Left ventricle myocardium inferior (tissue), 1 donor: ENCODE results near the gene TBC1D22A. TPM values are rescaled to one million over a fixed set of nuclear protein-coding genes. Genes with fewer than 3 reads are reported as not detected.
"Not testable (repeated sequence)": the region's sequence is repeated elsewhere in the genome, so short reads cannot be mapped to it uniquely, and the experiment has no call there.

Experiments used
- DNase-seq: peaks from one replicate; pipeline ENCODE4 v3.0.0-alpha.2; 2020
- H3K27ac ChIP-seq: fragments of 200-600 bp; replicated peaks from 2 replicates; pipeline ENCODE4 v1.8.0; 2021
- H3K27me3 ChIP-seq: fragments of 200-600 bp; 2 replicates; pipeline ENCODE4 v1.8.0; 2021; ENCODE audit warnings: low read depth
- H3K36me3 ChIP-seq: fragments of 200-600 bp; 2 replicates; pipeline ENCODE4 v1.8.0; 2021
- H3K4me1 ChIP-seq: fragments of 200-600 bp; 2 replicates; pipeline ENCODE4 v1.8.0; 2021
- H3K4me3 ChIP-seq: fragments of 200-600 bp; 2 replicates; pipeline ENCODE4 v1.8.0; 2021; ENCODE audit warnings: mild to moderate bottlenecking, moderate library complexity
- H3K9me3 ChIP-seq: fragments of 200-600 bp; replicated peaks from 2 replicates; pipeline ENCODE4 v1.8.0; 2021
- intact Hi-C: fragments of 100-400 bp; cut with micrococcal nuclease; formaldehyde crosslinking; loops from one replicate; pipeline ENCODE4 v1.11.0; 2022
- total RNA-seq: library from RNA; stranded (reverse); fragmentation: NEBNext Ultra II Directional; extraction: Animal tissue kit (Norgen Biotek cat#: 25700); gene quantifications from one replicate; pipeline ENCODE4 v1.2.1, GENCODE V29; 2021
- TF ChIP-seq, protein P1 (sequence below): fragments of 200-600 bp; IDR thresholded peaks from 2 replicates; pipeline ENCODE4 v1.8.0; 2021; ENCODE audit warnings: antibody characterized with exemption, mild to moderate bottlenecking, borderline replicate concordance
- donor health status: DM: no; HTN: yes; CAD: no; lungs with severe emphysema.

Gene TBC1D22A
- total RNA-seq, 1 donor from 2014 or later, result 16.2 TPM

DNA sequence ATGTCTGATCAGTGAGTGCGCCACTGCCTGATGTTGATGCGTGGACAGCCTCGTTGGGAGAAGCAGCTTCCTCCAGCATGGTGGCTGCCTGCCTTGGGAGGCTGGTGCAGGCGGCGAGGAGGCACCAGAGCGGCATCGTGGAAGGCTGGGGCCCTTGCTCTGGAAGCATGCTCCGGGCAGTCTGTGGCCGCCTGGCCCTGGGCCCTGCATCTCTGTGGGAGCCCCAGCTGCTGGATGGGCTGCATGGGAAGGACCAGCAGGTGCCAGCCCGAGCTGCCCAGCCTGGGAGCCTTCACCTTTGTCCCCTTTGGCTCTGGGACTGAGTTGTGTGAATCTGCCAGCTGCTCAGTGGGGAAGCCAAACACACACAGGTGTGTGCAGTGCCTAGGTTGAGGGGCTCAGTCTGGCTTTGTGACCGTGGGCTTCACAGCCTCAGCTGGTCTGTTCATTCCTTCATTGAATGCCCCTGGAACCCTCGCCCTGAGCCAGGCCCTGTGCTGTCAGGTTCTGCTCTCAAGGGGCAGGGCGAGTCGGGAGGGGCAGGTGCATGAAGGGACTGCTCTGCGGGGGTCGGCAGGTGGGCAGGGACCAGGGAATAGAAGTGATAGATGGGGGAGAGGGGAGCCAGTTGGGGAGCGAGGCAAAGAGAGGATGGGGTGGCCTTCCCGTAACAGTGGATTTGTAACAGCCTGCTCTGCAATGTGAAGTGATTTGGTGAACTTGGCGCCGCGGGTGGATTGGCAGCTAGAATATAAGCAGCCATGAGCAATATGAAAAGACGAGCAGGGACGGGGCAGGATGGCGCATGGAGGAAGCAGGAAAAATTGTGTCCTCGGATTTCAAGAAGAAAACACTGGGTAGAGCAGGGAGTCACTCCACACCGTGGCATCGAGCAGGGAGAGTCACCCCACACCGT, 354.2 kb downstream of the TBC1D22A start:
- H3K4me3 ChIP-seq, result no peak overlapping the region
- H3K27ac ChIP-seq, result no peak overlapping the region
- H3K4me1 ChIP-seq, result no peaks in the 10 kb centered on the region
- H3K36me3 ChIP-seq, result peaks cover 8% of the 10 kb centered on the region
- H3K9me3 ChIP-seq, result no peaks in the 10 kb centered on the region
- TF ChIP-seq, protein P1, sequence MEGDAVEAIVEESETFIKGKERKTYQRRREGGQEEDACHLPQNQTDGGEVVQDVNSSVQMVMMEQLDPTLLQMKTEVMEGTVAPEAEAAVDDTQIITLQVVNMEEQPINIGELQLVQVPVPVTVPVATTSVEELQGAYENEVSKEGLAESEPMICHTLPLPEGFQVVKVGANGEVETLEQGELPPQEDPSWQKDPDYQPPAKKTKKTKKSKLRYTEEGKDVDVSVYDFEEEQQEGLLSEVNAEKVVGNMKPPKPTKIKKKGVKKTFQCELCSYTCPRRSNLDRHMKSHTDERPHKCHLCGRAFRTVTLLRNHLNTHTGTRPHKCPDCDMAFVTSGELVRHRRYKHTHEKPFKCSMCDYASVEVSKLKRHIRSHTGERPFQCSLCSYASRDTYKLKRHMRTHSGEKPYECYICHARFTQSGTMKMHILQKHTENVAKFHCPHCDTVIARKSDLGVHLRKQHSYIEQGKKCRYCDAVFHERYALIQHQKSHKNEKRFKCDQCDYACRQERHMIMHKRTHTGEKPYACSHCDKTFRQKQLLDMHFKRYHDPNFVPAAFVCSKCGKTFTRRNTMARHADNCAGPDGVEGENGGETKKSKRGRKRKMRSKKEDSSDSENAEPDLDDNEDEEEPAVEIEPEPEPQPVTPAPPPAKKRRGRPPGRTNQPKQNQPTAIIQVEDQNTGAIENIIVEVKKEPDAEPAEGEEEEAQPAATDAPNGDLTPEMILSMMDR, result no peak
- no peak for DNase-seq
- H3K27me3 ChIP-seq, result no peaks in the 10 kb centered on the region
- intact Hi-C loops, result no loop called here

DNA sequence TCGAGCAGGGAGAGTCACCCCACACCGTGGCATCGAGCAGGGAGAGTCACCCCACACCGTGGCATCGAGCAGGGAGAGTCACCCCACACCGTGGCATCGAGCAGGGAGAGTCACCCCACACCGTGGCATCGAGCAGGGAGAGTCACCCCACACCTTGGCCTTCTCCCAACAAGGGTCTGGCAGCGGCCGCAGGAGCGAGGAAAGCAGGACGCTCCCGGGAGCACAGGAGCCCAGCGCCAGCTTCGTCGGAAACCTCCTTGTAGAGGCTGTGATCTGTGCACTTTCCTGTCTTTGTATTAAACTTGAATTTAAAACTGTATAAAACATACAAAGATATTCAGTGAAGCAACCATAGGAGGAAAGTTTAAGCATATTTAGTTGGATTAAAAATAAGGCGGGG, 355.0 kb downstream of the TBC1D22A start:
- DNase-seq, H3K27me3 ChIP-seq, H3K9me3 ChIP-seq, intact Hi-C loops, H3K36me3 ChIP-seq, H3K27ac ChIP-seq, H3K4me3 ChIP-seq, H3K4me1 ChIP-seq: not testable (repeated sequence)

DNA sequence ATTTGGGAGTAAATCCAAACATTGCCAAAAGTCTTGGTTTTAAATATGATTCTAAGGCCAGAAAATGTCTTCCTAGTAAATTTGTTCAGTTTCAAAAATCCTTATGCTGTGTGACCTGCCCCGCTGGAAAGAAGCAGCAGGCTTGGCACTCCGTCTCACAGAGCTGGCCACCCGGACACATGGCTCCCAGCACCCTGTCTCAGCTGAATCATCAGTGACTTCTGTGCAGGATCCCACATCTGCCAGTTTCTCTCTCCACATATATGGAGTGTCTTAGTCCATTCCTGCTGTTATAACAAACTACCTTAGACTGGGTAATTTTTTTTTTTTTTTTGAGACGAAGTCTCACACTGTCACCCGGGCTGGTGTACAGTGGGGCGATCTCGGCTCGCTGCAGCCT, 356.7 kb downstream of the TBC1D22A start:
- intact Hi-C loops, result no loop called here
- no peak for DNase-seq
- TF ChIP-seq, protein P1, result no peak
- no peaks in the 10 kb centered on the region for H3K27me3 ChIP-seq
- H3K9me3 ChIP-seq, result no peaks in the 10 kb centered on the region
- H3K4me3 ChIP-seq, result no peak overlapping the region
- H3K4me1 ChIP-seq, result no peaks in the 10 kb centered on the region
- no peak overlapping the region for H3K27ac ChIP-seq
- H3K36me3 ChIP-seq, result no peaks in the 10 kb centered on the region

DNA sequence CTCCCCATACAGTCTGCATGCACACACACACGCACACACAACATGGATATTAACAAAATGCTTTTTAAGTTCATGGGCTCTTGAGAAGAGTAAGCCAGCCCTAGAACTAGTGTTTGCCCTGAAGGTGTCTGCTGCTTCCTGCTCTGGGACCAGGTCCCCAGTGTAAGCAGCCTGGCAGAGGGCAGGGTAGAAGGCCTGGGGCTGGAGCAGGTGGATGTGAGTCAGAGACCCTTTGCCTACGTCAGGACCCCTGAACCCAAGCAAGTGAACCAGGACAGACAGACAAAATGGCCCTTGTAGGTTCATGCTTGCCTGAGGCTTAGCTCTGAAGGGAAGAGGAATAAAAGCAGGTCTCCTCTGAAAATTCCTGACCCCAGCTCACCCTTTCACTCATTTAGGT, 357.9 kb downstream of the TBC1D22A start:
- intact Hi-C loops, result no loop called here
- TF ChIP-seq, protein P1, result no peak
- no peaks in the 10 kb centered on the region for H3K36me3 ChIP-seq
- DNase-seq, result no peak
- no peaks in the 10 kb centered on the region for H3K4me1 ChIP-seq
- no peaks in the 10 kb centered on the region for H3K27me3 ChIP-seq
- no peaks in the 10 kb centered on the region for H3K9me3 ChIP-seq
- no peak overlapping the region for H3K27ac ChIP-seq
- H3K4me3 ChIP-seq, result no peak overlapping the region

DNA sequence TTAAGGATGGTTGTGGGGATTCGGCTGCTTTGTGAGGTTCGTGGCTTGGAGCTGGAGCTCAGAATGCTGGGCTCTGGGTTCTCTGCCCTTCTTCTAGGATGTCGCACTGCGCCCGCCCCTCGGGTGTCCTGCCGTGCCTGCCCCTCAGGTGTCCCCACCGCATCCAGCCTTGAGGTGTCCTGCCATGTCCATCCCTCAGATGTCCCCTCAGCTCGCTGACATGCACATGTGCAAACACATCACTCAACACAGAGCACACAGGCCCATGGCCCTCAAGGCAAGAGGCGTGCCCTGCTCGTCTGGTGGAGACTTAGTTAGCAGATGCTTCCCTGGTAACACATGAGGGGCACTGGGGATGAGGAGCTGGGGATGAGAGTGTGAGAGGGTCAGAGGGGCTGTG, 359.3 kb downstream of the TBC1D22A start:
- no peak for DNase-seq
- Histone ChIP-seq H3K27ac (no peak overlapping the region), H3K9me3 (no peaks in the 10 kb centered on the region), H3K27me3 (no peaks in the 10 kb centered on the region), H3K4me3 (no peak overlapping the region), H3K36me3 (no peaks in the 10 kb centered on the region), H3K4me1 (no peaks in the 10 kb centered on the region)
- TF ChIP-seq, protein P1, result no peak
- intact Hi-C loops, result no loop called here

DNA sequence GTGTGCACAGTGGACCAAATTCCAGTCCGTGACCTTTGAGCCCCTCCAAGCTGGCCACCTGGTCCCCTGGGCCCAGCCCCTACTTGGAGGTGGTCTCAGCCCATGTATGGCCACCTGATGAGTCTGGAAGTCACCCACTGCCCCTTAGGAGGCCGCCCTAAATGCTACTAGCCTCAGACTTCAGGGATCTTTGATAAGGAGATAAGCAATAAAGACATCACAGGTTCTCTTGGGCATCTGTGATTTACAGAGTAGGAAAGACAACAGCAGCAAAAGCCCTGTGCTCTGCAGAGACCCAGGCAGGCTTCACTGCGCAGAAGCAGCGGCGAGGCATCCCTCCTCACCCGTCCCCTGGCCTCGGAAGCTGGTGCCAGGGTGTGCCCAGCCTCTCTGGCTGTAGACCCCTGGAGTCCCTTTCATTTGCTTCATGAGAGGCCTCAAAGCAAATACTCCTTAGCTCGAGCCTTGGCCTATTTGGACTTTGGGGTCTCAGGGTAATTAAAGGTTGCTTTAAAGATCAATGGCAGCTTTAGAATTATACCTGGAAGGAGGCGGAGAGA, 360.1 kb downstream of the TBC1D22A start:
- no peak for DNase-seq

More for the DNA sequence above, 360.1 kb downstream of the TBC1D22A start:
- Histone ChIP-seq H3K4me3 (no peak overlapping the region), H3K27me3 (no peaks in the 10 kb centered on the region), H3K36me3 (no peaks in the 10 kb centered on the region), H3K9me3 (no peaks in the 10 kb centered on the region), H3K4me1 (no peaks in the 10 kb centered on the region), H3K27ac (no peak overlapping the region)
- TF ChIP-seq, protein P1, result no peak
- intact Hi-C loops, result no loop called here
